Colonic mucosa (tissue), 4 donors: ENCODE measurements around the gene FAM151B. TPM values are rescaled to one million over a fixed set of nuclear protein-coding genes. Genes with fewer than 3 reads are reported as not detected.
"Not testable (repeated sequence)": the region's sequence is repeated elsewhere in the genome, so short reads cannot be mapped to it uniquely, and the experiment has no call there.

Experiments
- DNase-seq: peaks from one replicate; pipeline ENCODE4 v3.0.0-alpha.2; 2020
- H3K27ac ChIP-seq: fragments of 200-600 bp; one replicate; pipeline ENCODE4 v1.8.0; 2021
- H3K27me3 ChIP-seq: fragments of 200-600 bp; one replicate; pipeline ENCODE4 v1.8.0; 2021
- H3K36me3 ChIP-seq: fragments of 200-600 bp; one replicate; pipeline ENCODE4 v1.8.0; 2021
- H3K4me1 ChIP-seq: fragments of 200-600 bp; one replicate; pipeline ENCODE4 v1.8.0; 2021; ENCODE audit warnings: mild to moderate bottlenecking
- H3K4me3 ChIP-seq: fragments of 200-600 bp; one replicate; pipeline ENCODE4 v1.8.0; 2021
- H3K9ac ChIP-seq, 2 donors: one replicate each; pipeline ENCODE4 v1.7.0; 2013; ENCODE audit warnings: control low read depth in 2 of 2, low read depth in 2 of 2, low read length in 2 of 2
- H3K9me3 ChIP-seq: fragments of 200-600 bp; one replicate; pipeline ENCODE4 v1.8.0; 2021
- CTCF ChIP-seq: fragments of 200-600 bp; IDR thresholded peaks from one replicate; pipeline ENCODE4 v1.8.0; 2022; ENCODE audit warnings: antibody characterized with exemption, mild to moderate bottlenecking
- intact Hi-C: fragments of 100-400 bp; cut with DNase I; formaldehyde crosslinking; loops from one replicate; pipeline ENCODE4 v1.14.1; 2022
- total RNA-seq, 2 donors: library from RNA; stranded (reverse); fragmentation: NEBNext Ultra II Directional in 1 of 2; extraction: Animal tissue kit (Norgen Biotek cat#: 25700) in 1 of 2; gene quantifications; one replicate each; pipeline ENCODE4 v1.2.1, GENCODE V29; 2021
- donor health status: healthy.
- donor health status: DM: no; HTN: no; CAD: no.
- donor health status: DM: no; HTN: no; CAD: no.

The FAM151B gene
- total RNA-seq, 2 donors from 2014 or later, result 1.4 to 2.4 TPM

- DNase-seq, result no peak
- H3K36me3 ChIP-seq, result no peaks in the 10 kb centered on the region
- intact Hi-C loops, result no loop called here
- no peak overlapping the region for H3K4me3 ChIP-seq
- H3K9ac ChIP-seq, result no peak overlapping the region
- no peaks in the 10 kb centered on the region for H3K9me3 ChIP-seq
- H3K27me3 ChIP-seq, result peaks cover 6% of the 10 kb centered on the region
- H3K4me1 ChIP-seq, result no peaks in the 10 kb centered on the region
- no peak for TF ChIP-seq CTCF
- H3K27ac ChIP-seq, result no peak overlapping the region
Measured at GRCh38 chr5:80576383-80576782, 88.5 kb downstream of the FAM151B start.

GRCh38 chr5:80577707-80578106, 89.8 kb downstream of the FAM151B start:
- intact Hi-C loops, result no loop called here
- Histone ChIP-seq H3K36me3 (no peaks in the 10 kb centered on the region), H3K27ac (no peak overlapping the region), H3K9ac (no peak overlapping the region), H3K27me3 (no peaks in the 10 kb centered on the region), H3K9me3 (no peaks in the 10 kb centered on the region), H3K4me3 (no peak overlapping the region), H3K4me1 (no peaks in the 10 kb centered on the region)
- TF ChIP-seq CTCF, result no peak
- no peak for DNase-seq

- Histone ChIP-seq H3K27me3 (no peaks in the 10 kb centered on the region), H3K36me3 (no peaks in the 10 kb centered on the region), H3K9me3 (no peaks in the 10 kb centered on the region), H3K4me3 (no peak overlapping the region), H3K27ac (no peak overlapping the region), H3K9ac (no peak overlapping the region), H3K4me1 (no peaks in the 10 kb centered on the region)
- DNase-seq, result no peak
- intact Hi-C loops, result no loop called here
- TF ChIP-seq CTCF, result no peak
Measured at GRCh38 chr5:80579050-80579449, 91.2 kb downstream of the FAM151B start.

GRCh38 chr5:80580291-80580690, 92.4 kb downstream of the FAM151B start:
- H3K36me3 ChIP-seq, H3K9ac ChIP-seq, H3K27ac ChIP-seq, H3K4me1 ChIP-seq, DNase-seq, H3K27me3 ChIP-seq, intact Hi-C loops, H3K4me3 ChIP-seq, H3K9me3 ChIP-seq: not testable (repeated sequence)

- intact Hi-C loops, result no loop called here
- H3K9me3 ChIP-seq, result no peaks in the 10 kb centered on the region
- H3K9ac ChIP-seq, result no peak overlapping the region
- H3K4me1 ChIP-seq, result no peaks in the 10 kb centered on the region
- no peak overlapping the region for H3K27ac ChIP-seq
- no peak for DNase-seq
- H3K36me3 ChIP-seq, result no peaks in the 10 kb centered on the region
- H3K27me3 ChIP-seq, result no peaks in the 10 kb centered on the region
- no peak overlapping the region for H3K4me3 ChIP-seq
- no peak for TF ChIP-seq CTCF
Measured at GRCh38 chr5:80584770-80585169, 96.9 kb downstream of the FAM151B start.

- intact Hi-C loops, result no loop called here
- Histone ChIP-seq H3K27ac (no peak overlapping the region), H3K9me3 (no peaks in the 10 kb centered on the region), H3K27me3 (no peaks in the 10 kb centered on the region), H3K9ac (no peak overlapping the region), H3K4me3 (no peak overlapping the region), H3K36me3 (no peaks in the 10 kb centered on the region), H3K4me1 (no peaks in the 10 kb centered on the region)
- TF ChIP-seq CTCF, result no peak
- no peak for DNase-seq
Measured at GRCh38 chr5:80588858-80589540, 101.1 kb downstream of the FAM151B start.
